Stimulated activated CD4-positive, alpha-beta T cell treated with anti-CD3 and anti-CD28 coated beads, TNF-alpha, amount 100 ng/mL, for 48 hours (primary cell): ENCODE data around the gene ANKRD1.
"Not testable (repeated sequence)": the region's sequence is repeated elsewhere in the genome, so short reads cannot be mapped to it uniquely, and the experiment has no call there.

Experiments
- DNase-seq, 3 donors: peaks; one replicate each; pipeline ENCODE4 v3.0.0-alpha.2; 2020; ENCODE audit warnings: low read depth in 3 of 3

Gene ANKRD1

GRCh38 chr10:90920986-90921666 lies at the start of gene ANKRD1:
Gene ANKRD1, minus strand, starts transcription at chr10:90921087. Its CDS starts 60 bp downstream, at chr10:90921027.
- DNase-seq = no peak

- DNase-seq = no peak
These were observed 49.2 kb upstream of the ANKRD1 start for GRCh38 chr10:90969947-90970673.

- DNase-seq = no peak
These were observed 48.2 kb upstream of the ANKRD1 start for GRCh38 chr10:90969121-90969534.

GRCh38 chr10:90968328-90969081 lies 47.6 kb upstream of the ANKRD1 start:
- DNase-seq = no peak

GRCh38 chr10:90967865-90968264 lies 47.0 kb upstream of the ANKRD1 start:
- DNase-seq = no peak

GRCh38 chr10:90966146-90966545 lies 45.3 kb upstream of the ANKRD1 start:
- DNase-seq = no peak

- no peak for DNase-seq
These were observed 44.8 kb upstream of the ANKRD1 start for GRCh38 chr10:90965720-90966119.

GRCh38 chr10:90964781-90965465 lies 44.0 kb upstream of the ANKRD1 start:
- DNase-seq = no peak

- no peak for DNase-seq
These were observed 42.4 kb upstream of the ANKRD1 start for GRCh38 chr10:90963331-90963730.

GRCh38 chr10:90960355-90960814 lies 39.5 kb upstream of the ANKRD1 start:
- DNase-seq = no peak

- no peak for DNase-seq
These were observed 38.9 kb upstream of the ANKRD1 start for GRCh38 chr10:90959826-90960225.

- no peak for DNase-seq
These were observed 37.9 kb upstream of the ANKRD1 start for GRCh38 chr10:90958781-90959180.

GRCh38 chr10:90947030-90947960 lies 26.4 kb upstream of the ANKRD1 start:
- DNase-seq = no peak

- DNase-seq = no peak
These were observed 24.7 kb upstream of the ANKRD1 start for GRCh38 chr10:90945491-90946070.

- no peak for DNase-seq
These were observed 23.9 kb upstream of the ANKRD1 start for GRCh38 chr10:90944749-90945148.

- not testable (repeated sequence) for DNase-seq
These were observed 22.1 kb upstream of the ANKRD1 start for GRCh38 chr10:90942980-90943379.

- no peak for DNase-seq
These were observed 18.8 kb upstream of the ANKRD1 start for GRCh38 chr10:90939648-90940047.

GRCh38 chr10:90939116-90939515 lies 18.2 kb upstream of the ANKRD1 start:
- DNase-seq = no peak

- DNase-seq = no peak
These were observed 16.9 kb upstream of the ANKRD1 start for GRCh38 chr10:90937645-90938258.

- DNase-seq = no peak
These were observed 15.4 kb upstream of the ANKRD1 start for GRCh38 chr10:90936276-90936659.
